ENCODE data around the gene MDM1.

The MDM1 gene

GRCh38 chr12:68297929-68298328 lies 34.2 kb downstream of the MDM1 start:
- peaks cover 16% of the 10 kb centered on the region for H3K36me3 ChIP-seq (ENCODE audit: control insufficient read depth, insufficient read depth, low read length)
- H3K4me1 ChIP-seq (ENCODE audit: control insufficient read depth, insufficient read depth, low read length, poor library complexity, severe bottlenecking) = no peaks in the 10 kb centered on the region
- no peak overlapping the region for H3K27ac ChIP-seq (ENCODE audit: insufficient read depth, low read length, poor library complexity, severe bottlenecking)
- no peaks in the 10 kb centered on the region for H3K27me3 ChIP-seq (replicated peaks; ENCODE audit: control insufficient read depth, insufficient read depth, low read length, poor library complexity, severe bottlenecking)
- H3K4me3 ChIP-seq (ENCODE audit: insufficient read depth, low read depth, low read length, poor library complexity, severe bottlenecking) = no peak overlapping the region
- DNase-seq = no peak
- H3K9me3 ChIP-seq (ENCODE audit: control insufficient read depth, low read length) = no peaks in the 10 kb centered on the region

GRCh38 chr12:68294251-68294650 lies 37.9 kb downstream of the MDM1 start:
- H3K4me3 ChIP-seq (ENCODE audit: insufficient read depth, low read depth, low read length, poor library complexity, severe bottlenecking) = no peak overlapping the region
- peaks cover 11% of the 10 kb centered on the region for H3K4me1 ChIP-seq (ENCODE audit: control insufficient read depth, insufficient read depth, low read length, poor library complexity, severe bottlenecking)
- DNase-seq = no peak
- no peaks in the 10 kb centered on the region for H3K27me3 ChIP-seq (replicated peaks; ENCODE audit: control insufficient read depth, insufficient read depth, low read length, poor library complexity, severe bottlenecking)
- no peak overlapping the region for H3K27ac ChIP-seq (ENCODE audit: insufficient read depth, low read length, poor library complexity, severe bottlenecking)
- H3K36me3 ChIP-seq (ENCODE audit: control insufficient read depth, insufficient read depth, low read length) = no peaks in the 10 kb centered on the region
- H3K9me3 ChIP-seq (ENCODE audit: control insufficient read depth, low read length) = no peaks in the 10 kb centered on the region

- H3K4me1 ChIP-seq (ENCODE audit: control insufficient read depth, insufficient read depth, low read length, poor library complexity, severe bottlenecking) = peaks cover 11% of the 10 kb centered on the region
- no peaks in the 10 kb centered on the region for H3K27me3 ChIP-seq (replicated peaks; ENCODE audit: control insufficient read depth, insufficient read depth, low read length, poor library complexity, severe bottlenecking)
- H3K4me3 ChIP-seq (ENCODE audit: insufficient read depth, low read depth, low read length, poor library complexity, severe bottlenecking) = no peak overlapping the region
- no peak for DNase-seq
- no peaks in the 10 kb centered on the region for H3K9me3 ChIP-seq (ENCODE audit: control insufficient read depth, low read length)
- no peak overlapping the region for H3K27ac ChIP-seq (ENCODE audit: insufficient read depth, low read length, poor library complexity, severe bottlenecking)
- H3K36me3 ChIP-seq (ENCODE audit: control insufficient read depth, insufficient read depth, low read length) = no peaks in the 10 kb centered on the region
These were observed 38.8 kb downstream of the MDM1 start for GRCh38 chr12:68293347-68293746.

- DNase-seq = no peak
- H3K36me3 ChIP-seq (ENCODE audit: control insufficient read depth, insufficient read depth, low read length) = no peaks in the 10 kb centered on the region
- peaks cover 11% of the 10 kb centered on the region for H3K4me1 ChIP-seq (ENCODE audit: control insufficient read depth, insufficient read depth, low read length, poor library complexity, severe bottlenecking)
- H3K27me3 ChIP-seq (replicated peaks; ENCODE audit: control insufficient read depth, insufficient read depth, low read length, poor library complexity, severe bottlenecking) = no peaks in the 10 kb centered on the region
- H3K9me3 ChIP-seq (ENCODE audit: control insufficient read depth, low read length) = no peaks in the 10 kb centered on the region
- H3K27ac ChIP-seq (ENCODE audit: insufficient read depth, low read length, poor library complexity, severe bottlenecking) = no peak overlapping the region
- no peak overlapping the region for H3K4me3 ChIP-seq (ENCODE audit: insufficient read depth, low read depth, low read length, poor library complexity, severe bottlenecking)
These were observed 39.8 kb downstream of the MDM1 start for GRCh38 chr12:68292151-68292943.

- Histone ChIP-seq H3K4me1 (ENCODE audit: control insufficient read depth, insufficient read depth, low read length, poor library complexity, severe bottlenecking) (peaks cover 11% of the 10 kb centered on the region), H3K36me3 (ENCODE audit: control insufficient read depth, insufficient read depth, low read length) (no peaks in the 10 kb centered on the region), H3K9me3 (ENCODE audit: control insufficient read depth, low read length) (no peaks in the 10 kb centered on the region), H3K27me3 (replicated peaks; ENCODE audit: control insufficient read depth, insufficient read depth, low read length, poor library complexity, severe bottlenecking) (no peaks in the 10 kb centered on the region), H3K27ac (ENCODE audit: insufficient read depth, low read length, poor library complexity, severe bottlenecking) (no peak overlapping the region), H3K4me3 (ENCODE audit: insufficient read depth, low read depth, low read length, poor library complexity, severe bottlenecking) (no peak overlapping the region)
- no peak for DNase-seq
These were observed 40.6 kb downstream of the MDM1 start for GRCh38 chr12:68291396-68292036.

GRCh38 chr12:68290126-68290525 lies 42.0 kb downstream of the MDM1 start:
- peaks cover 11% of the 10 kb centered on the region for H3K4me1 ChIP-seq (ENCODE audit: control insufficient read depth, insufficient read depth, low read length, poor library complexity, severe bottlenecking)
- no peaks in the 10 kb centered on the region for H3K9me3 ChIP-seq (ENCODE audit: control insufficient read depth, low read length)
- H3K36me3 ChIP-seq (ENCODE audit: control insufficient read depth, insufficient read depth, low read length) = no peaks in the 10 kb centered on the region
- peak; percentile 7 to 20 (median 8) for DNase-seq
- no peak overlapping the region for H3K27ac ChIP-seq (ENCODE audit: insufficient read depth, low read length, poor library complexity, severe bottlenecking)
- H3K4me3 ChIP-seq (ENCODE audit: insufficient read depth, low read depth, low read length, poor library complexity, severe bottlenecking) = no peak overlapping the region
- H3K27me3 ChIP-seq (replicated peaks; ENCODE audit: control insufficient read depth, insufficient read depth, low read length, poor library complexity, severe bottlenecking) = no peaks in the 10 kb centered on the region

GRCh38 chr12:68287106-68287505 lies 45.1 kb downstream of the MDM1 start:
- Histone ChIP-seq H3K4me1 (ENCODE audit: control insufficient read depth, insufficient read depth, low read length, poor library complexity, severe bottlenecking) (peaks cover 11% of the 10 kb centered on the region), H3K9me3 (ENCODE audit: control insufficient read depth, low read length) (no peaks in the 10 kb centered on the region), H3K27me3 (replicated peaks; ENCODE audit: control insufficient read depth, insufficient read depth, low read length, poor library complexity, severe bottlenecking) (no peaks in the 10 kb centered on the region), H3K27ac (ENCODE audit: insufficient read depth, low read length, poor library complexity, severe bottlenecking) (no peak overlapping the region), H3K36me3 (ENCODE audit: control insufficient read depth, insufficient read depth, low read length) (no peaks in the 10 kb centered on the region), H3K4me3 (ENCODE audit: insufficient read depth, low read depth, low read length, poor library complexity, severe bottlenecking) (no peak overlapping the region)
- DNase-seq = no peak

GRCh38 chr12:68286396-68286795 lies 45.8 kb downstream of the MDM1 start:
- H3K27me3 ChIP-seq (replicated peaks; ENCODE audit: control insufficient read depth, insufficient read depth, low read length, poor library complexity, severe bottlenecking) = no peaks in the 10 kb centered on the region
- no peaks in the 10 kb centered on the region for H3K9me3 ChIP-seq (ENCODE audit: control insufficient read depth, low read length)
- no peaks in the 10 kb centered on the region for H3K36me3 ChIP-seq (ENCODE audit: control insufficient read depth, insufficient read depth, low read length)
- no peak overlapping the region for H3K27ac ChIP-seq (ENCODE audit: insufficient read depth, low read length, poor library complexity, severe bottlenecking)
- no peak for DNase-seq
- H3K4me1 ChIP-seq (ENCODE audit: control insufficient read depth, insufficient read depth, low read length, poor library complexity, severe bottlenecking) = peaks cover 11% of the 10 kb centered on the region
- no peak overlapping the region for H3K4me3 ChIP-seq (ENCODE audit: insufficient read depth, low read depth, low read length, poor library complexity, severe bottlenecking)

- Histone ChIP-seq H3K27ac (ENCODE audit: insufficient read depth, low read length, poor library complexity, severe bottlenecking) (no peak overlapping the region), H3K4me1 (ENCODE audit: control insufficient read depth, insufficient read depth, low read length, poor library complexity, severe bottlenecking) (peaks cover 6% of the 10 kb centered on the region), H3K36me3 (ENCODE audit: control insufficient read depth, insufficient read depth, low read length) (no peaks in the 10 kb centered on the region), H3K4me3 (ENCODE audit: insufficient read depth, low read depth, low read length, poor library complexity, severe bottlenecking) (no peak overlapping the region), H3K9me3 (ENCODE audit: control insufficient read depth, low read length) (no peaks in the 10 kb centered on the region), H3K27me3 (replicated peaks; ENCODE audit: control insufficient read depth, insufficient read depth, low read length, poor library complexity, severe bottlenecking) (no peaks in the 10 kb centered on the region)
- no peak for DNase-seq
These were observed 46.6 kb downstream of the MDM1 start for GRCh38 chr12:68285541-68285940.

- H3K9me3 ChIP-seq (ENCODE audit: control insufficient read depth, low read length) = no peaks in the 10 kb centered on the region
These were observed 50.7 kb downstream of the MDM1 start for GRCh38 chr12:68281322-68282077.

More at GRCh38 chr12:68281322-68282077, 50.7 kb downstream of the MDM1 start:
- no peaks in the 10 kb centered on the region for H3K27me3 ChIP-seq (replicated peaks; ENCODE audit: control insufficient read depth, insufficient read depth, low read length, poor library complexity, severe bottlenecking)
- no peak overlapping the region for H3K27ac ChIP-seq (ENCODE audit: insufficient read depth, low read length, poor library complexity, severe bottlenecking)
- DNase-seq = no peak
- no peaks in the 10 kb centered on the region for H3K36me3 ChIP-seq (ENCODE audit: control insufficient read depth, insufficient read depth, low read length)
- no peak overlapping the region for H3K4me3 ChIP-seq (ENCODE audit: insufficient read depth, low read depth, low read length, poor library complexity, severe bottlenecking)
- no peaks in the 10 kb centered on the region for H3K4me1 ChIP-seq (ENCODE audit: control insufficient read depth, insufficient read depth, low read length, poor library complexity, severe bottlenecking)

All from effector memory CD4-positive, alpha-beta T cell (primary cell).